Measurements from ENCODE around the gene GBP7. TPM values are rescaled to one million over a fixed set of nuclear protein-coding genes. Genes with fewer than 3 reads are reported as not detected.
A peak's percentile ranks its signal among the peaks of the same experiment; 100 is the strongest.
"Not testable (repeated sequence)": the region's sequence is repeated elsewhere in the genome, so short reads cannot be mapped to it uniquely, and the experiment has no call there.

The GBP7 gene
- not detected for total RNA-seq

DNA sequence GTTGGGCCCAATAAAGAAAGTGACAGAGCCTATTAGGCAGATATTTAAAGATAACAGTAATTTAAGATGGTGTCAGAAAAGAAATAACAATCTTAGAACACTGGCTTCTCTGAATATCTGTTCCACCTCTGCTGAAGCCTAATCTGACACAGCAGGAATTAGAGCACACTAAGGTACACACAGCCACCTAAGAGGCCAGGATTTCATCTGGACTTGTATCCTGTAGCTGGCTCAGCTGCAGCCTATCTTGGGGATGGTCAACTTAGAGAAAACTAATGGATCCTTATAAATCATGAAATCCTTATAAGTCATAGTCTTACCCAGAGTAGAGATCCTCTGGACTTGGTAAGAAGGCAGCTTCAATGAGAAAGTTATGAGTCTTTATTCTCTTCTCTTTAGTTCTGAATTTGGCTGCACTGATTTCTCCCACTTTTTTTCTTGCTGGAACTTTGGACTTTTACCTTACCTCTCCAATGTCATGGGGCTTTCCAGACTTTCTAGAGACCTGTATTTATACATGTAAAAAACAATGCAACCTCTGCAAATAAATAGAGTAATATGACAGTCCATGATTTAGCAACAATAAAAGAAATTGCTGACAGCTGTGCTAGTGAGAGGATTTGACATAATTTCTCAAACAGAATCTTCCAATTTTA is at the start of gene GBP7:
Gene GBP7 (minus strand): TSS at position 403 of the 656 bp plus-strand sequence. CDS start 4,068 bp downstream, outside the sequence.
- DNase-seq = no peak

GRCh38 chr1:89221341-89221740 is 45.5 kb upstream of the GBP7 start:
- DNase-seq = no peak

- not testable (repeated sequence) for DNase-seq
These were observed 44.0 kb upstream of the GBP7 start for GRCh38 chr1:89219851-89220250.

DNA sequence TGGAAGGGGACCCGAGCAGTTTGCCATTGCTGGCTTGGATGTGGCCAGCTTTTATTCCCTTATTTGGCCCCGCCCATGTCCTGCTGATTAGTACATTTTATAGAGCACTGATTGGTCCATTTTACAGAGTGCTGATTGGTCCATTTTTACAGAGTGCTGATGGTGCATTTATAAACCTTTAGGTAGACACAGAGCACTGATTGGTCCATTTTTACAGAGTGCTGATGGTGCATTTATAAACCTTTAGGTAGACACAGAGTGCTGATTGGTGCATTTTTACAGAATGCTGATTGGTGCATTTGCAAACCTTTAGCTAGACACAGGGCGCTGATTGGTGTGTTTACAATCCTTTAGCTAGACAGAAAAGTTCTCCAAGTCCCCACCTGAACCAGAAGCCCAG is 43.1 kb upstream of the GBP7 start:
- DNase-seq = not testable (repeated sequence)

DNA sequence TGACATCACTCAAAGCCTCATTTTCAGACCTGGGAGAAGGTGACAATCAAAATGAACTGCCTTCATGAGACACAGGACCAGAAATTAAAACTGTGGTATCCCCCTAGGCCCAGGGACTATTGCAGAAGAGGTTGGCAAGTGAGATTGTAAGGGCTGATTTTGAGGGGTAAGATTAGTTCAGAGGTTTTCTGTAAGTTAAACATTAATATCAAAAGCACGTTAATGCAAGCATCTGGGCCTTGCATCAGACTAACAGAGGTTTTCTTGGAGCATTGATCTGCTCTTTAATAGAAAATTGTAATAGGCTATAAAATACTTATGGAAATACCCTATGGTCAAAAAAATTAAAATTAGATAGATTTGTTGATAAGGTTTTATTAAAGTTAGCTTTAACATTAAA is 37.5 kb upstream of the GBP7 start:
- no peak for DNase-seq

GRCh38 chr1:89211035-89211634 is 35.3 kb upstream of the GBP7 start:
- no peak for DNase-seq

DNA sequence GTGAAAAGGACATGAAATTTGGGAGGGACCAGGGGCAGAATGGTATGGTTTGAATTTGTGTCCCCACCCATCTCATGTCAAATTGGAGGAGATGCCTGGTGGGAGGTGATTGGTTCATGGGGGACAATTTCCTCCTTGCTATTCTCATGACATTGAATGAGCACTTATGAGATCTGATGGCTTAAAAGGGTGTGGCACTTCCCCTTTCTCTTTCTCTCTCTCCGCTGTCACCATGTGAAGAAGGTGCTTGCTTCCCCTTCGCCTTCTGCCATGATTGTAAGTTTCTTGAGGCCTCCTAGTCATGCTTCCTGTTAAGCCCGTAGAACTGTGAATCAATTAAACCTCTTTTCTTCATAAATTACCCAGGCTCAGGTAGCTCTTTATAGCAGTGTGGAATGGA is 30.6 kb upstream of the GBP7 start:
- no peak for DNase-seq

DNA sequence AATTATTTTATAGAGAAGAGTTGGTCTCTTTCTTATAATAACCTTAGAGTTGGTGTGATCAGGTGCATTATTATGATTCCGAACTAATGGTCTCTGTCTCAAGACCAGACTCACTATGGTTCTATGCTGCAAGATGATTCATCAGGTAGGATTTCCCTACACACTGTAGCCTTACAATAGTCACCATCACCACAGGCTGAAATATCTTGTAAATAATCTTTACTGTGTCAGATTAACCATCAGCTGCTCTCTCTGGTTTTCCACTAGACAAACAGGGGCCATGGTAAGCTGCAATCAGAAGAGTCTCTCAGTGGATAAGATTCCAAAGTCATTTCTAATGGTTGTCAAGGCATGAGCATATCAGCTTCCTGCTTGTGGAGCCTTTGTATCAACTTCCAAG is 27.4 kb upstream of the GBP7 start:
- DNase-seq = no peak

GRCh38 chr1:89201106-89201794 is 25.4 kb upstream of the GBP7 start:
- no peak for DNase-seq

DNA sequence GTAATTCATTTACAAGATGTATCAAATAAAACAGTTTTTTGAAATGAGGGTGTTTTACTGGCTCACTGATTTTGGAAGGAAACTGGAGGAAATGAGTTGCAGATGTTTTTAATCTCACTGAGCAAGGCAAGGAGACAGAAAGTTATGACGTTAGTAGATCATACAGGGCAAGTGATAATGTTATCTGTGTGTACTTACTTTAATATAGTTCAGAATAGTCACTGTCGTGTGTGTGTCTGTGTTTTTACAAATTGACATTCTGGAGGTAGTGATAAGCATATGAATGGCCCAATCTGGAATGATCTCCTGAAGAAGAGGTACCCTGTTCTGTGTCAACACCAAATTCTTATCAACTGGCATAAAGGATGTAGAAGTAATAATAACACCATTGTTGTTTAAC is 24.9 kb upstream of the GBP7 start:
- no peak for DNase-seq

GRCh38 chr1:89199525-89200031 is 23.8 kb upstream of the GBP7 start:
- DNase-seq = no peak

GRCh38 chr1:89198491-89199072 is 22.8 kb upstream of the GBP7 start, which contains the start of gene GBP4:
Gene GBP4 (minus strand): TSS chr1:89198942. CDS start chr1:89198834, 108 bp downstream.
- DNase-seq = peak; percentile 21

- no peak for DNase-seq
These were observed 22.3 kb upstream of the GBP7 start for GRCh38 chr1:89198081-89198480.

- no peak for DNase-seq
These were observed 19.7 kb upstream of the GBP7 start for GRCh38 chr1:89195476-89195875.

DNA sequence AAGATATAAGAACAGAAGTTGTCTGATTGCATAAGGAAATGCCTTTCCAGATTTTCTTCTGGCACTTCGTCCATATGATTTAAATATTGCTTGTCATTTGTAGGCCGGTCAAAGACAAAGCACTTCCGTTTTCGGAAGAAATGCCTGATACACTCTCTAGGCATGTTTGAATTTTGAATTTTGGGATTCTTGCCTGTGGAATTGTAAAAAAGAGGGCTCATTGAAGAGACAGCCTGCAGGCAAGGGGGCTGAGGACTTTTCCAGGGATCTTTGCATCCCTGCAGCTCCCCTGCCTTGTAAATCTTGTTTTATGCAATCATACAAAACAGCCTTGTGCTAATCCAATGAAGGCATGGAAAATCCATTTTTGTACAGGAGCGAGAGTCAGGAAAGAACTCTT is 15.5 kb upstream of the GBP7 start:
- DNase-seq = no peak

DNA sequence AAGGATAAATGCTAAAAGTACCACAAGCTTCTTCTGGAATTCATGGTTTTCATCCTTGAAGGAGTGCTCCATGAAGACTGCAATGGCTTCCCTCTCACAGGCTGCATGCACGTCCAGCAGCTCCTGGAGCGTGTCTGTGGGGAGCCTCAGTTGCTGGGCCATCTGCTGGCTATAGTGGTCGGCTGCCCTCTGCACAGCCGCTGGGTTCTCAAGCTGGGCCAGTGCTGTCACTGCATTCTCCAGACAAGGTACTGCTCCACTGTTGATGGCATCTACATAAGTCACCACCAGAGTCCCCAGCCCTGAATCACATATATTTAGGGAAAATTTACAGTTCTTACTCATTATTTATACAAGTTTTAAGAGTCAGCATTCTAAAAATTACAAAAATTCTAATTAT is 14.2 kb upstream of the GBP7 start:
- DNase-seq = no peak

GRCh38 chr1:89179343-89179742 is 3.5 kb upstream of the GBP7 start:
- DNase-seq = no peak

DNA sequence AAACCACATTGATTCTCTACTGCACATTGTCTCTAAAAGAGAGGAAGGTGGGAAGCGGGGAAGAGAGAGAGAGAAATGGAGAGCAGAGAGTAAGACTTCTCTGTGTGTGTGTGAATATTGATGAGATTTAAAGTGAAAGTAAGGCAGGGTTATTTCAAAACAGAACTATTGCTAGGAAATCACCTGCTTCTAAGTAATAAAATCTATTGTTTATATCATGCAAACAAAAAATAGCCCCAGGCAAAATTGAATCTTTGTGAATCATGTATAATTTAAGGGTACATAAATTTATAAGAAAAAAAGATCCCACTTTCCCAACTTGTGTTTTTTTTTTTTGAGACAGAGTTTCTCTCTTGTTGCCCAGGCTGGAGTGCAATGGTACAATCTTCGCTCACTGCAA is 1.2 kb upstream of the GBP7 start:
- DNase-seq = no peak

GRCh38 chr1:89174491-89174890 is 1.3 kb downstream of the GBP7 start:
- no peak for DNase-seq

GRCh38 chr1:89172468-89173143 is 3.2 kb downstream of the GBP7 start:
- DNase-seq = no peak

DNA sequence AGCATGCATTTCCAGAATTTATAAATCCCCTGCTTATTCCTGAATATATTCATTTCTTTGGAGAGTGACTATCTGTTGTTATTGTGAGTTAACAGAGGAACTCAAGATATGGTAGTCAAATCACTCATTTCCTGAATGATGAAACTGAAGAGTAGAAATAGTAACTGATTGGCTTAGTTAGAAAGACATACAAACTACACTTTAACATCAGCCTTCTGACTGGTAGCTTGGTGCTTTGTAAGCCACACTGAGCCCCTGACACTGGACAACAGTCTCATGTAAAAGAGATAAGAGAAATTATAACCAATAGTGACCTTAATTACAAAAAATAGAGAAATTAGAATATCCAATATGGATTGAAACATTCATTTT is 4.8 kb downstream of the GBP7 start:
- DNase-seq = no peak

- no peak for DNase-seq
These were observed 5.4 kb downstream of the GBP7 start for GRCh38 chr1:89170170-89171066.
